Sciatic nerve (tissue), 2 donors: Measurements from ENCODE around the gene CADPS2. TPM values are rescaled to one million over a fixed set of nuclear protein-coding genes. Genes with fewer than 3 reads are reported as not detected.

ENCODE experiments used
- ATAC-seq: fragments of 200-7000 bp; cut with Tn5 transposase; one replicate; pipeline ENCODE4 v1.9.1; 2020; ENCODE audit warnings: mild to moderate bottlenecking, moderate library complexity
- DNase-seq: peaks from one replicate; pipeline ENCODE4 v3.0.0-alpha.2; 2020; ENCODE audit warnings: low spot score
- intact Hi-C: fragments of 100-400 bp; cut with DNase I; formaldehyde crosslinking; loops from one replicate; pipeline ENCODE4 v1.14.2; 2022
- total RNA-seq: library from RNA; stranded (reverse); fragmentation: NEBNext Ultra II Directional; extraction: Animal tissue kit (Norgen Biotek cat#: 25700); gene quantifications from one replicate; pipeline ENCODE4 v1.2.1, GENCODE V29; 2021
- donor health status: DM: no; HTN: no; CAD: no.
- donor health status: DM: no; HTN: no; CAD: no.

CADPS2 gene
- total RNA-seq, 1 donor from 2014 or later: 11.0 TPM

DNA sequence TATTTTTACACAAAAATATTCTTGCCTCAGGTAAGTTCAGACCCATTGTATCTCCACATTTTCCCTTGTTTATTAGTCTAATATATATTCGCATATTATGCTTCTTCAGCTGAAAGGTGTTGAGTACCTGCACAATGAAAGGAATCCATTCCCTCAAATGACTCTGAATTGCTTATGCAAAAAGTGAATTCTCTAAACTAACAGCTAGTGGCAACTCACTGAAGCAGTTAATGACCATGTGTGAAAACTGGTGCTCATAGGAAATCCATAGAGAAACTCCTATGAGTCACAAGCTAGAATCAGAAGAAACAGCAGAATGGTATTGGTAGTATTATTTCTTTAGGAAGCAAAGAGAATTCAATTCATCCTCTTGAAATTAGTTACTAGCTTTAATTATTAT, 150.1 kb downstream of the CADPS2 start:
- DNase-seq (no peak), ATAC-seq (no peak)
- intact Hi-C loops: no loop called here

DNA sequence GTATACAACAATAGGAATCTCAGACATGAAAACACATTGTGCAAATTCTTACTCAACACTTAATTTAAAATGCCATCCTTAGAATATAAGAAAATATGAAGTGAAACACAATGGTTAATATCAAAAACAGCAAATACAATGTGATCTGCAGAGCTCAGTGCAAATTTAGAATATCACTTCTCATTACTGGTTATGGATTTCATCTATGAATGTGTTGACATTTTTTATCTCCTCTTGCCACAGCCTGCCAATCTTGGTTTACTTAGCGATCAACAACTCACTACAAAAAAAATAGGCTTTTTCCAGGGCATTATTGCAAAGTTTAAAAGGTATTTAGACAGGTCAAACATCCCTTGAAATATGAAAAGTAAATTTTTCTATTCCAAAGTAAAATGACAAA, 158.5 kb downstream of the CADPS2 start:
- intact Hi-C loops: no loop called here
- ATAC-seq: no peak
- DNase-seq: no peak

GRCh38 chr7:122727354-122727753, 158.9 kb downstream of the CADPS2 start:
- intact Hi-C loops: no loop called here
- ATAC-seq (no peak), DNase-seq (no peak)

DNA sequence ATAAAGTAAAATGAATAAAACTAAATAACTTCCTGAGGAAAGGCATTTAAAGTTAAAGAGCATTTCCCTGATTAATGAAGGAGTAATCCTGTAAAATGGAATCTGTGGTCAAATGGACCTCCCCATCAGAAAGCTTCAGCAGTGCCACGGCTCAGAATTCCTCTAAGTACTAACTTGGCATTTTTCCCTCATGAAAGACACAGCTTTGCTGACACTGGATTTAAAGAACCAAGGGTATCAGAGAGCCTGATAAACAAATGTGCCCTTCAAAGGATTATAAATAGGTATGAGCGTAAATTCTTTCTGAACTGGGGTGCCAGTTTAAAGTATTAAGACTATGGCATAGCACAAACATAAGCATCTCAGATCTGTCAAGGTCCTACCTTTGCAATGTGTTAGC, 159.4 kb downstream of the CADPS2 start:
- DNase-seq (no peak), ATAC-seq (no peak)
- intact Hi-C loops: no loop called here

- intact Hi-C loops: no loop called here
- no peak for DNase-seq
- ATAC-seq: no peak
Measured at GRCh38 chr7:122724366-122724765, 161.9 kb downstream of the CADPS2 start.

- DNase-seq: no peak
- intact Hi-C loops: no loop called here
- no peak for ATAC-seq
Measured at GRCh38 chr7:122719010-122719578, 167.2 kb downstream of the CADPS2 start.

- intact Hi-C loops: no loop called here
- no peak for ATAC-seq
- no peak for DNase-seq
Measured at GRCh38 chr7:122717356-122718089, 168.7 kb downstream of the CADPS2 start.

DNA sequence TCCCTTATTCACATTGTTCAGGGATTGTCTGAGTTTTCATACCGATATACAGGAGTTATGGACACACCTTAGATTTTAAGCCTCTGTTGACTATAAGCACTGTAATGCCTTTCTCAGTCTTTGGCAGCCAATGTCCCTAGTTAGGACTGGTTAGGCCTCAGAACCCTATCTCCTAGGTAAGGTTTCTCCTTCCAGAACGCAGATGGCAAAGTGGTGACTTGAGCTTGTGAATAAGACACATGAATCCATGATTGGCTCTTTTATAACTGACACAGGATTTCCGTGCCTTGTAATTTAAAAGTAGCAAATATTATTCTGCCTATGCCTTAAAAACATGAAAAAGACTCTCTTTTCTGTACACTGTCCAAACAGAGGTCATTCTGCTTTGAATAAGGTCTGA, 171.1 kb downstream of the CADPS2 start:
- DNase-seq: no peak
- intact Hi-C loops: no loop called here
- ATAC-seq: no peak

DNA sequence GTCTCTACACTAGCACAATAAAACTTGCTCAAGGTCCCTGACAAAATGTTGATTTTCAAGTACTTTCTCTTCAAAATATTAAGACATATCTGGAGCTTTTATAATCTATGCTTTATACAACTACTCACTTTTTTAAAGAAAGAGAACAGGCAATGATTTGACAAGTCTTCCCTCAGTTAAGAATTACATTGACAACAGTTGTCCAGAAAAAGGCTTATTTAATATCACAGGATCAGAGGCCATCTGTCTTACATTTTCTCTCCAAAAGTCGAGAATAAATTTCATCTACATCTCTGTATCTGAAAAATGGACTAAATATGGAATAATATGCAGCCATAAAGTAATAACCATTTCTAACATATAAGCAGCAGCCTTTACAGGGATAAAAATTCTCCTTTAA, 175.3 kb downstream of the CADPS2 start:
- intact Hi-C loops: no loop called here
- DNase-seq (no peak), ATAC-seq (no peak)

DNA sequence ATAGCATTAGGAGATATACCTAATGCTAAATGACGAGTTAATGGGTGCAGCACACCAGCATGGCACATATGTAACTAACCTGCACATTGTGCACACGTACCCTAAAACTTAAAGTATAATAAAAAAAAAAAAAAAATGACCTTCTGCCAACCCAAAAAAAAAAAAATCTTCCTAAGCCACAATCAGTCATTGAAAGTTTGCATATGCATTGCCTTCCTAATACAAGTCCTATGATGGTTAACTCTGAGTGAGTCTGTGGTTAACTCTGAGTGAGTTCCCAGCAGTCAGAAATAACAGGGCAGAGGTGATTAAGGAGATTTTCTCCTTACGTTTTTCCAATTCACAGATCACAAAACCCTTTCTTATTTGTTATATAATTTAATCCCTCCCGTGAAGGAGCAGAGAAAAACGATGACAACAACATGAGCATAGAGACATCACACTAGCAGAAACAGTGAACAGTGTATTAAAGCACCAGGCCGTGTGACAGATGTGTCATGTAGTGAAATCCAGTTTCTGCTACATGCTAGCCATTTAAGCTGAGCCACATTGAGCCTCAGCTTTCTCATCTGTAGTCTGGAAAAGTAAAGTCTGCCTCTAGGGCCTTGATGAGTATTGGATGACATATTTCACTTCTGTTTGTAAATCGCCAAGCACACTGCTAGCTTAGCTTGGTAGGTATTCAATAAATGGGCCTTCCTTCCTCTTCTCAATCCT, 176.2 kb downstream of the CADPS2 start:
- DNase-seq: no peak
- no peak for ATAC-seq
- intact Hi-C loops: no loop called here

DNA sequence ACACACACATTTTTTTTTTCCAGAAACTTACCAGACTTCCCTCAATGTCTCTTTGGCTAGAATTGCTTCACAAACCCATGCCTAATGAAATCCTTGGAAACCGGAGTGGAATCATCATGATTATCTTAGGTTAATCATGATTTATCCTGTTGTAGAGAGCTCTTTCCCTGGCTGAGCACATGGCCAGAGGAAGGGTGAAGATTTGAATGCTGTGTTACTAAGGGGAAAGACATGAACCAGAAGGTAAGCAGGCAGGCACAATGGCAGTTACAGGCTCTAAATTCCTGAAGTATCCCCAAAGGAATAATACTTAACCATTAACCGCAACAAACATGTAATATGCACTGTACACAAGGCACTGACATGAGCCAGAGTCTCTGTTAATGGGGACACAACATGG, 179.4 kb downstream of the CADPS2 start:
- DNase-seq (no peak), ATAC-seq (no peak)
- intact Hi-C loops: no loop called here

DNA sequence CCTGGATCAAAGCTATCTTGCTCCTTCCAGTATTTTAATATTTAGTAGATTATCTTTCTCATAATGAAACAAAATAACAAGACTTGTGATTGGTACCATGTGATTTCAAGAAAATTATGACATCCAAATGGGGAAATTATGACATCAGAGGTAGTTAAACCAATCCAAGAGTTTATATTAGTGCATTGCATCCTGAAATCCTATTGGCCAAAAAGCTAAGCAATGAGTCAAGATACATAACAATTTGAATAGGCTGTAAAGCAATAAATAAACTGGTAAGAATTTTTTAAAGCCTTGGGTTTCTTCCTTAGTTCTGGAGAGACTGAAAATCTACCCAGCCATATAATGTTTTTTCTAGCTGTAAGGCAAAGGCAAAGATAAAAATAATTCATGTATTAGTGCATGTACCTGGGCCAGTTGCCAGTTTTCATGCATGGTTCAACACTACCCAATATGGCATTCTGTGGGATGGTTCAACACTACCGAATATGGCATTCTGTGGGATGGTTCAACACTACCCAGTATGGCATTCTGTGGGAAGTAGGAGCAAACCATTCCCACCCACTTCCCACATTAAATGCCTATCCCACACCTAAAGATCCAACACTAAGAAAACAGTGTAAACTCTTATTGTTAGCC, 183.3 kb downstream of the CADPS2 start, which contains the start of gene RNF148:
RNF148 (minus strand) TSS at position 51 of the 639 bp plus-strand sequence. CDS start 172 bp downstream, outside the sequence.
- ATAC-seq: no peak
- no peak for DNase-seq
- intact Hi-C loops: no loop called here

GRCh38 chr7:122699017-122699416, 187.2 kb downstream of the CADPS2 start, which contains the start of gene RNF133:
Gene RNF133, minus strand, starts transcription at chr7:122699117. Its CDS starts 199 bp downstream, at chr7:122698918.
- no peak for DNase-seq
- no peak for ATAC-seq
- intact Hi-C loops: no loop called here

DNA sequence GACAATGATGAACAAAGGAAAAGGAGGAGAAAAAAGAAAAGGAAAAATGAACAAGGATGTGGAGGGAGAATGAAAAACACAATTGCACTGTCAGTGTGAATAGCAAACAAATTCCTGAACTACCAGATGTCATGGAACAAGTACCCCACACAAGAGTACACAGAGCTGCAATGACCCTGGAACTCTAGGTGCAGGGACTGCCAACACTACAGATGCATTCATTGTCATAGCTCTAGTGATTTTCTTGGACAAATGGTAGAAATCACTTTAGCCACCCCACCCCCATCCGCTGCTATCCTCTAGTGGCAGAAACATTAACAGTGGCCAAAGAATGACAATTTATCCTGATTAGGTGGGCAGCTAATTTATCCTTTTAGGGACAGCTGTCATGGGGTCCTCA, 190.4 kb downstream of the CADPS2 start:
- ATAC-seq: no peak
- no peak for DNase-seq
- intact Hi-C loops: no loop called here

DNA sequence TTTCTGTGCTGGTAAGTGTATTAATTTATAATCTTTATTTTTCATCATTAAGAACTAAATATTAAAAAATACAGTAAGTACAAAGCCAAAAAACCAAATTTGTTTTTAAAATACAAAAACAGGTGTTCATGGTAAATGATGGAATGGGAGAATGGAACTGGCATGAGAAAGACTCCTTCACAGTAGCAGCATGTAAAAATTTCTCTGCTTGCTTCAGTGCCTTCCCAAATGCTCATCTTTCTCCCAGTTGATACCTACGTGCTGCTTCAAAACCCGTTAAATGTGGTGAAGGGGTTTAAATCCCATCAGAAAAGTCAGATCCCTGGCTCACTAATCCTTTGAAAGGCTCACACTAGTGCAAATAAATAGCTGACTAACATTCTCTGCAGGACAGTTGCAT, 191.6 kb downstream of the CADPS2 start:
- intact Hi-C loops: no loop called here
- ATAC-seq: no peak

GRCh38 chr7:122692769-122693309, 193.4 kb downstream of the CADPS2 start:
- DNase-seq: no peak
- intact Hi-C loops: no loop called here
- ATAC-seq: no peak

More for the DNA sequence above, 191.6 kb downstream of the CADPS2 start:
- DNase-seq: no peak

DNA sequence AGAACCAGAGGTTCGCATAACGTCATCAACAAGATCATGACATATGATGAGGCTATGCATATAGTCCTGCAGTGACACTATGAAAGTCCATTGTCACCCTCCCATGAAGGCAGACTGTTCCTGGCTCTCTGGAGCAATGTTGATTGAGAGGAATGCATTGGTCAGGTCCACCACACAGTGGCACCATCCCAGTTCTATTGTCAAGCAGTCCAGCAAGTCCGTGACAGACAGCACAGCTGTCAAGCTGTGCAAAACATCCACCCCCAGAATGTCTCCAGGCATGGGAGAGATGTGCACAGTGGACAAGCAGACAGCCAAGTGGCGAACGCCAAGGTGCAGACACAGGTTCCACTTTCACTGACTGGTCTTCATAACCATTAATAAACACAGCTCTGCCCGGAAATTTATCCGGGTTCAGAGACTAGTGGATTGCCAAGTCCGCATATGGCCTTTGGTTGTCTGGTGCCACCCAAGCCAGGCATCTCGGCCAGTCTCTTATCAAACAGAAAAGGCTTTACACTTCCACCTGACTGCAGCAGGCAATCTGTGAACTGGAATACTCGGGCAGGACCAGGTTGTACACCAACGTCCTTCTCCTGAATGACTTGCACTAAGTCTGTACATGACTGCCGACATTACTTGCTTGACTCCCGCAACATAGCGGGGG, 194.6 kb downstream of the CADPS2 start:
- ATAC-seq: no peak
- DNase-seq: no peak
- intact Hi-C loops: no loop called here

DNA sequence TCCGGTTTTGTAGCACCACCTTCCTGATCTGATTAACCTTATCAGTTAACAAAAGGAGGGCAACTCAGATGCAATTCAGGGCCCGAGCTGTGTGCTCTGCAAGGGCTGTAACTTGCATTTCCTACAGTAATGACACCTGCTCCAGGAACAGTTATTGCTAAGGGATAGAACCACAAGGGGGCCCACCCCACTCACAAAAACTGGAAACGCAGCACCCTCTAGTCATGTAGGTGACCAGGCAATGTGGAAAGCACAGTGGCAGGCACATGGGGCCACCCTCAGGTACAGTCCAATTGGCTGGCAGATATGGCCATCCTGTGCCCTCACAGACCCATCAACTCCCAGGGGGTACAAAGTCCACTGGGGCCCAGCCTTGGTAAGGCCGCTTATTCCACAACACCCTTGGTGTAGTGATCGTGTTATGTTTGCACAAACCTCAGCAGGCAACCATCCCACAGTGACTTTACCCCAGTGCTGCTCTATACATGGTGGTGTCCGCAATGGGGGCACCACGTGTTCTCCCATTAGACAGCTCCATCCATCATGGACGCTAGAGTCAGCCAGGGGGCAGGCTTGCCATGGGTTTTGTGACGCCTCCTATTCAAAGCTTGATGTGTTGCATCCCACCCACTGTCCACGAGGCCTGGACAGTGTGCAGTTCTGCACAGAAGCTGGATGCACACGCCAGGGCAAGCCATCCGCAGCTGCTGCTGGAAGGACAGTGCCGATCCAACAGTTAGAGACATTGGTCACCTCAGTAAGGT, 196.7 kb downstream of the CADPS2 start:
- ATAC-seq: no peak
- no peak for DNase-seq
- intact Hi-C loops: no loop called here
